Hepatocyte (in vitro differentiated cells): ENCODE measurements around the gene NSF.
"Not testable (repeated sequence)": the region's sequence is repeated elsewhere in the genome, so short reads cannot be mapped to it uniquely, and the experiment has no call there.

ENCODE experiments used
- EZH2 ChIP-seq: fragments of 200-600 bp; sonication (generic); IDR thresholded peaks from 2 replicates; pipeline ENCODE4 v1.6.1; 2016; ENCODE audit warnings: antibody characterized with exemption, mild to moderate bottlenecking, borderline replicate concordance
- EZH2phosphoT487 ChIP-seq: fragments of 200-600 bp; sonication (generic); IDR thresholded peaks from one replicate; pipeline ENCODE4 v1.6.1; 2018; ENCODE audit warnings: antibody characterized with exemption, mild to moderate bottlenecking, low read depth, moderate library complexity; ENCODE audit not compliant: unreplicated experiment, severe bottlenecking
- TF ChIP-seq, protein P1 (sequence below): fragments of 200-600 bp; sonication (generic); IDR thresholded peaks from 2 replicates; pipeline ENCODE4 v1.5.1; 2016; ENCODE audit warnings: antibody characterized with exemption, mild to moderate bottlenecking; ENCODE audit not compliant: poor library complexity

DNA sequence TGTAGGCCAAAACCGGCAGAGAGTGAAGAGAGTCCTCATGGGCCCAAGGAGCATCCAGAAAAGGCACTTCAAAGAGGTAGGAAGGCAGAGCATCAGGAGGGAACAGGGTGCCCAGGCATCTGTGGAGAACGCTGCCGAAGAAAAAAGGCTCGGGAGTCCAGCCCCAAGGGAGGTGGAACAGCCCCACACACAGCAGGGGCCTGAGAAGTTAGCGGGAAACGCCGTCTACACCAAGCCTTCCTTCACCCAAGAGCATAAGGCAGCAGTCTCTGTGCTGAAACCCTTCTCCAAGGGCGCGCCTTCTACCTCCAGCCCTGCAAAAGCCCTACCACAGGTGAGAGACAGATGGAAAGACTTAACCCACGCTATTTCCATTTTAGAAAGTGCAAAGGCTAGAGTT is 41.9 kb upstream of the NSF start:
- not testable (repeated sequence) for TF ChIP-seq EZH2, EZH2phosphoT487
- TF ChIP-seq, protein P1, sequence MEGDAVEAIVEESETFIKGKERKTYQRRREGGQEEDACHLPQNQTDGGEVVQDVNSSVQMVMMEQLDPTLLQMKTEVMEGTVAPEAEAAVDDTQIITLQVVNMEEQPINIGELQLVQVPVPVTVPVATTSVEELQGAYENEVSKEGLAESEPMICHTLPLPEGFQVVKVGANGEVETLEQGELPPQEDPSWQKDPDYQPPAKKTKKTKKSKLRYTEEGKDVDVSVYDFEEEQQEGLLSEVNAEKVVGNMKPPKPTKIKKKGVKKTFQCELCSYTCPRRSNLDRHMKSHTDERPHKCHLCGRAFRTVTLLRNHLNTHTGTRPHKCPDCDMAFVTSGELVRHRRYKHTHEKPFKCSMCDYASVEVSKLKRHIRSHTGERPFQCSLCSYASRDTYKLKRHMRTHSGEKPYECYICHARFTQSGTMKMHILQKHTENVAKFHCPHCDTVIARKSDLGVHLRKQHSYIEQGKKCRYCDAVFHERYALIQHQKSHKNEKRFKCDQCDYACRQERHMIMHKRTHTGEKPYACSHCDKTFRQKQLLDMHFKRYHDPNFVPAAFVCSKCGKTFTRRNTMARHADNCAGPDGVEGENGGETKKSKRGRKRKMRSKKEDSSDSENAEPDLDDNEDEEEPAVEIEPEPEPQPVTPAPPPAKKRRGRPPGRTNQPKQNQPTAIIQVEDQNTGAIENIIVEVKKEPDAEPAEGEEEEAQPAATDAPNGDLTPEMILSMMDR = not testable (repeated sequence)
